HepG2 (cell line): ENCODE results near the gene PDE2A.

Experiments
- EHMT2 ChIP-seq: fragments of 200-600 bp; sonication (generic); IDR thresholded peaks from 2 replicates; pipeline ENCODE4 v1.7.0; 2017; ENCODE audit warnings: antibody characterized with exemption, low read depth, low read length, borderline replicate concordance
- EP300 ChIP-seq, 3 experiments: sonication (generic) in 1 of 3; formaldehyde crosslinking in 1 of 3; IDR thresholded peaks; 2 replicates each; pipeline versions ENCODE4 v1.5.1 to v1.6.1; 2011 to 2020; ENCODE audit warnings: low read depth in 2 of 3, low read length in 2 of 3, borderline replicate concordance in 1 of 3, improper control_type of control experiment in 1 of 3, mild to moderate bottlenecking in 1 of 3, missing genetic modification reagents in 1 of 3, moderate library complexity in 1 of 3
- GABPA ChIP-seq, 2 experiments: IDR thresholded peaks; 2 replicates each; pipeline ENCODE4 v1.6.1; 2011 to 2016; ENCODE audit warnings: low read depth in 2 of 2, low read length in 1 of 2, missing biosample characterization in 1 of 2, missing genetic modification characterization in 1 of 2
- MTA3 ChIP-seq: sonication (generic); formaldehyde crosslinking; IDR thresholded peaks from 2 replicates; pipeline ENCODE4 v1.4.0; 2020; ENCODE audit warnings: missing genetic modification reagents
- NFE2 ChIP-seq: sonication (generic); formaldehyde crosslinking; IDR thresholded peaks from 2 replicates; pipeline ENCODE4 v1.4.0; 2020; ENCODE audit warnings: missing genetic modification reagents
- POLR2A ChIP-seq, 2 experiments: IDR thresholded peaks; 2 replicates each; pipeline ENCODE4 v1.6.1; 2011; ENCODE audit warnings: low read depth in 2 of 2, low read length in 2 of 2, mild to moderate bottlenecking in 1 of 2, moderate library complexity in 1 of 2; ENCODE audit not compliant: insufficient read depth in 1 of 2
- SNRNP70 ChIP-seq: fragments of 200-400 bp; formaldehyde crosslinking; IDR thresholded peaks from 2 replicates; pipeline ENCODE4 v1.6.1; 2017; ENCODE audit warnings: mild to moderate bottlenecking, low read depth, low read length, moderate library complexity
- TOE1 ChIP-seq: sonication (generic); formaldehyde crosslinking; IDR thresholded peaks from 2 replicates; pipeline ENCODE4 v1.4.0; 2020; ENCODE audit warnings: mild to moderate bottlenecking, missing genetic modification reagents
- TF ChIP-seq, protein P1 (sequence below): sonication (generic); formaldehyde crosslinking; IDR thresholded peaks from 2 replicates; pipeline ENCODE4 v1.5.0; 2020; ENCODE audit warnings: mild to moderate bottlenecking, missing genetic modification reagents

DNA sequence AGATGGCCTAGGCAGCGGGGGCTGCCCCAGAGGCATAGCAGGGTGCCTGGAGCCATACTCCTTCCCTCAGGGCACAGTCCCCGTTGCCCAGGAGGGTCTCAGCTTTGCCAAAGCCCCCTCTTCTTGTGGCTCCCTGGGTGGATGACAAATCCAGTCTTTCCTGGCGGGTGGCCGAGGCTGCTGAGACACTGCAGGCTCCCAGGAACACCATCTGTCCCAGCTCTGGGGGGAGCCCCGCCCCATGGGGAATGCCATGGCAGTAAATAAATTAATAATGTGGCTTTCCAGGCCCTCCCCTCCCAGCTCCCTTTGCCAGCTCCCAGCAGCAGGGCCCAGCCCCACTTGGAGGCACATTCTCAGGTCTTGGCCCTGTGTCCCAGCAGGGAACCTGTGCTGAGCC is 45.0 kb downstream of the PDE2A start:
- no peak for TF ChIP-seq GABPA (IDR thresholded peaks at IDR 0.05; ENCODE audit: low read depth, low read length)
- no peak for TF ChIP-seq GABPA (CRISPR knock-in tag; IDR thresholded peaks at IDR 0.05; ENCODE audit: low read depth)
- TF ChIP-seq TOE1 = no peak
- TF ChIP-seq NFE2 (CRISPR knock-in tag) = no peak
- TF ChIP-seq MTA3 (CRISPR knock-in tag) = no peak
- TF ChIP-seq, protein P1, sequence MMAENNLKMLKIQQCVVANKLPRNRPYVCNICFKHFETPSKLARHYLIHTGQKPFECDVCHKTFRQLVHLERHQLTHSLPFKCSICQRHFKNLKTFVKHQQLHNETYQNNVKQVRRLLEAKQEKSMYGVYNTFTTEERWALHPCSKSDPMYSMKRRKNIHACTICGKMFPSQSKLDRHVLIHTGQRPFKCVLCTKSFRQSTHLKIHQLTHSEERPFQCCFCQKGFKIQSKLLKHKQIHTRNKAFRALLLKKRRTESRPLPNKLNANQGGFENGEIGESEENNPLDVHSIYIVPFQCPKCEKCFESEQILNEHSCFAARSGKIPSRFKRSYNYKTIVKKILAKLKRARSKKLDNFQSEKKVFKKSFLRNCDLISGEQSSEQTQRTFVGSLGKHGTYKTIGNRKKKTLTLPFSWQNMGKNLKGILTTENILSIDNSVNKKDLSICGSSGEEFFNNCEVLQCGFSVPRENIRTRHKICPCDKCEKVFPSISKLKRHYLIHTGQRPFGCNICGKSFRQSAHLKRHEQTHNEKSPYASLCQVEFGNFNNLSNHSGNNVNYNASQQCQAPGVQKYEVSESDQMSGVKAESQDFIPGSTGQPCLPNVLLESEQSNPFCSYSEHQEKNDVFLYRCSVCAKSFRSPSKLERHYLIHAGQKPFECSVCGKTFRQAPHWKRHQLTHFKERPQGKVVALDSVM = no peak
- no peak for TF ChIP-seq EHMT2
- TF ChIP-seq POLR2A (IDR thresholded peaks at IDR 0.05; ENCODE audit: insufficient read depth in 1 of 2, low read depth in 2 of 2, low read length in 2 of 2) = no peak
- TF ChIP-seq EP300 (IDR thresholded peaks at IDR 0.05; ENCODE audit: low read depth in 2 of 2, low read length in 2 of 2) = no peak
- TF ChIP-seq EP300 (CRISPR knock-in tag; IDR thresholded peaks at IDR 0.05; ENCODE audit: borderline replicate concordance) = no peak
- no peak for TF ChIP-seq SNRNP70
